Caco-2 (cell line): ENCODE measurements around the gene PTPRN2. TPM values are rescaled to one million over a fixed set of nuclear protein-coding genes. Genes with fewer than 3 reads are reported as not detected.

Experiments
- BruUV-seq: library from RNA; stranded (reverse); fragments of 400-500 nt; replicated peaks from 2 replicates; lab custom pipeline; 2021; lab: Mats Ljungman, UMichigan
- CTCF ChIA-PET: fragments of 300-600 bp; sonication (Branson Sonifier 250); formaldehyde crosslinking; loops from one replicate; lab custom pipeline; 2022; ENCODE audit warnings: antibody characterized with exemption; lab: Charles Lee
- POLR2A ChIA-PET: fragments of 300-600 bp; sonication (Branson Sonifier 250); formaldehyde crosslinking; loops from one replicate; lab custom pipeline; 2022; ENCODE audit warnings: antibody characterized with exemption; lab: Charles Lee
- DNase-seq, 2 experiments: peaks; one replicate each; pipeline versions ENCODE4 v3.0.0 to v3.0.0-alpha.2; 2020 to 2022
- H3K27me3 ChIP-seq: replicated peaks from 2 replicates; pipeline ENCODE4 v1.6.0; 2011; ENCODE audit warnings: low read length; ENCODE audit not compliant: control insufficient read depth, insufficient read depth
- H3K36me3 ChIP-seq: 2 replicates; pipeline ENCODE4 v1.5.1; 2011; ENCODE audit warnings: low read length; ENCODE audit not compliant: control insufficient read depth, insufficient read depth
- H3K4me1 ChIP-seq: fragments of 250-450 bp; sonication (Bioruptor Pico); 2 replicates; pipeline ENCODE4 v1.5.1; 2020; ENCODE audit warnings: mild to moderate bottlenecking
- H3K4me3 ChIP-seq: 2 replicates; pipeline ENCODE4 v1.5.1; 2011; ENCODE audit warnings: low read depth, mild to moderate bottlenecking, control low read depth, low read length
- H3K9me3 ChIP-seq: fragments of 250-450 bp; sonication (Bioruptor Pico); 2 replicates; pipeline ENCODE4 v1.5.1; 2020; ENCODE audit warnings: mild to moderate bottlenecking, moderate library complexity
- H3K27ac Mint-ChIP-seq: one replicate; pipeline ENCODE4 v1.8.0; 2022; ENCODE audit warnings: mixed read lengths; ENCODE audit not compliant: unreplicated experiment
- H3K27me3 Mint-ChIP-seq: one replicate; pipeline ENCODE4 v1.8.0; 2022; ENCODE audit warnings: mixed read lengths; ENCODE audit not compliant: insufficient read depth, unreplicated experiment
- H3K36me3 Mint-ChIP-seq: one replicate; pipeline ENCODE4 v1.8.0; 2022; ENCODE audit warnings: mild to moderate bottlenecking, mixed read lengths; ENCODE audit not compliant: insufficient read depth, unreplicated experiment
- H3K4me1 Mint-ChIP-seq: one replicate; pipeline ENCODE4 v1.8.0; 2022; ENCODE audit warnings: low read depth, mixed read lengths; ENCODE audit not compliant: unreplicated experiment
- H3K4me3 Mint-ChIP-seq: one replicate; pipeline ENCODE4 v1.8.0; 2022; ENCODE audit warnings: mild to moderate bottlenecking, moderate library complexity, mixed read lengths; ENCODE audit not compliant: unreplicated experiment
- H3K9me3 Mint-ChIP-seq: one replicate; pipeline ENCODE4 v1.8.0; 2022; ENCODE audit warnings: mixed read lengths; ENCODE audit not compliant: unreplicated experiment
- intact Hi-C: fragments of 100-400 bp; cut with micrococcal nuclease; formaldehyde crosslinking; loops from one replicate; pipeline ENCODE4 v1.10.0; 2022; ENCODE audit not compliant: unreplicated experiment
- total RNA-seq: library from RNA; stranded (reverse); gene quantifications from 2 replicates; pipeline ENCODE4 v1.2.3, GENCODE V29; 2022
- TF ChIP-seq, protein P1 (sequence below), 2 experiments: fragments of 200-600 bp in 1 of 2; IDR thresholded peaks; 1 replicate in 1 of 2; 2 replicates in 1 of 2; pipeline versions ENCODE4 v1.5.1 to v1.8.0; 2011 to 2022; ENCODE audit warnings: antibody characterized with exemption in 1 of 2, control low read depth in 1 of 2, inconsistent platforms in 1 of 2, low read depth in 1 of 2, low read length in 1 of 2, mild to moderate bottlenecking in 1 of 2, moderate library complexity in 1 of 2; ENCODE audit not compliant: insufficient read depth in 1 of 2, severe bottlenecking in 1 of 2, unreplicated experiment in 1 of 2

The PTPRN2 gene
- total RNA-seq, 1 experiment from 2014 or later, result 1.4 TPM

- ChIA-PET CTCF (no interaction called here), POLR2A (no interaction called here)
- no peaks in the 10 kb centered on the region for H3K4me1 ChIP-seq
- DNase-seq, result no peak
- no peaks in the 10 kb centered on the region for H3K36me3 ChIP-seq
- Mint-ChIP-seq H3K27me3 (no peaks in the 10 kb centered on the region), H3K27ac (no peak overlapping the region), H3K9me3 (no peaks in the 10 kb centered on the region), H3K4me3 (no peak overlapping the region), H3K4me1 (no peaks in the 10 kb centered on the region), H3K36me3 (no peaks in the 10 kb centered on the region)
- no peaks in the 10 kb centered on the region for H3K27me3 ChIP-seq
- TF ChIP-seq, protein P1, sequence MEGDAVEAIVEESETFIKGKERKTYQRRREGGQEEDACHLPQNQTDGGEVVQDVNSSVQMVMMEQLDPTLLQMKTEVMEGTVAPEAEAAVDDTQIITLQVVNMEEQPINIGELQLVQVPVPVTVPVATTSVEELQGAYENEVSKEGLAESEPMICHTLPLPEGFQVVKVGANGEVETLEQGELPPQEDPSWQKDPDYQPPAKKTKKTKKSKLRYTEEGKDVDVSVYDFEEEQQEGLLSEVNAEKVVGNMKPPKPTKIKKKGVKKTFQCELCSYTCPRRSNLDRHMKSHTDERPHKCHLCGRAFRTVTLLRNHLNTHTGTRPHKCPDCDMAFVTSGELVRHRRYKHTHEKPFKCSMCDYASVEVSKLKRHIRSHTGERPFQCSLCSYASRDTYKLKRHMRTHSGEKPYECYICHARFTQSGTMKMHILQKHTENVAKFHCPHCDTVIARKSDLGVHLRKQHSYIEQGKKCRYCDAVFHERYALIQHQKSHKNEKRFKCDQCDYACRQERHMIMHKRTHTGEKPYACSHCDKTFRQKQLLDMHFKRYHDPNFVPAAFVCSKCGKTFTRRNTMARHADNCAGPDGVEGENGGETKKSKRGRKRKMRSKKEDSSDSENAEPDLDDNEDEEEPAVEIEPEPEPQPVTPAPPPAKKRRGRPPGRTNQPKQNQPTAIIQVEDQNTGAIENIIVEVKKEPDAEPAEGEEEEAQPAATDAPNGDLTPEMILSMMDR (IDR thresholded peaks at IDR 0.05; ENCODE audit: insufficient read depth in 1 of 2, low read depth in 1 of 2, low read length in 1 of 2, severe bottlenecking in 1 of 2, unreplicated experiment in 1 of 2), result no peak
- no TSS peak for BruUV-seq
- H3K9me3 ChIP-seq, result no peaks in the 10 kb centered on the region; the same call in 1 of the 2 replicates
- intact Hi-C loops, result no loop called here
- no peak overlapping the region for H3K4me3 ChIP-seq
Measured at GRCh38 chr7:158390460-158390859, 197.2 kb downstream of the PTPRN2 start.

DNA sequence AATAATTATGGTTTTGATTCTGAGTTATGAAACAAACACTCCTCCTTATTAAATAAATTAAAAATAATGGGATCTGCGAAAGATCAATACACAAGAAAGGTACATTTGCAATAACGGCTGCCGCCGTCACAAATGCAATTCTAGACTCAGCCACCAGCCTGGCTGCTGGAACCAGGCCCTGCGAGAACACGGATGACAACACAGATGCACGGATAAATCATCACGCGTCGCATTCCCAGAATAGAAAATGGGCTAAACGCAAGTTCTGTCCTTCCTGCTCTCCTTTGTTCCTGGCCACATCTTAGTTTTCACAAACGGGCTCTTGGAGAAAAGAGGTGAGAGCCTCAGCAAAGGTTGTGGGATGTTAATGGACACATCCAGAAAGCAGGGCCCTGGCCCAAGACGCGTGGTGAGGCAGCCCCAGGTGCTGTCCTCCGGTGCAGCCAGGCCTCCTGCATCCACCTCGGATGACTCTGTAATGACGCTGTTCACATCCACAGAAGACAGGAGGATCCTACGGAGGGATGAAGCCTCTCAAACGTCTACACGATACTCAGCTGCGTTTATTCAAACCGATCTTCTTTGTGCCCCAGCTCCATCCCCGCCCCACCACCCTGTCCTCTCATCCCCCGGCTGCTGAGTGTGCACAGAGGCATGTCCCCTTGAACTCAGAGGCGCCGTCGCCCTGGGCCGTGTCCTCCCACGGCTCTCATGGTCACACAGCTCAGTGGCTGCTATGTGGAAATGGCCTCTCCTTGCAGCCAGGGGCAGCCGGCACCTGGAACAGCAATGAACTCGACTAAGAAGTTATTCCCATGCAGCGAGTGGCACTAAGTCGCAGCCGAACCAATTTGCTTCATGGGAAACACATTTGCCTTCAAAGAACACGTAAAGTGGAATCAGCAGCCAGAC, 197.9 kb downstream of the PTPRN2 start:
- H3K9me3 ChIP-seq, result no peaks in the 10 kb centered on the region; the same call in 1 of the 2 replicates
- no TSS peak for BruUV-seq
- H3K27ac Mint-ChIP-seq, result no peak overlapping the region
- no peak for DNase-seq
- no peaks in the 10 kb centered on the region for H3K27me3 Mint-ChIP-seq
- ChIA-PET CTCF (no interaction called here), POLR2A (no interaction called here)
- H3K9me3 Mint-ChIP-seq, result no peaks in the 10 kb centered on the region
- H3K4me1 ChIP-seq, result no peaks in the 10 kb centered on the region
- no peak overlapping the region for H3K4me3 Mint-ChIP-seq
- intact Hi-C loops, result no loop called here
- H3K4me1 Mint-ChIP-seq, result no peaks in the 10 kb centered on the region
- TF ChIP-seq, protein P1 (IDR thresholded peaks at IDR 0.05; ENCODE audit: insufficient read depth in 1 of 2, low read depth in 1 of 2, low read length in 1 of 2, severe bottlenecking in 1 of 2, unreplicated experiment in 1 of 2), result no peak
- no peaks in the 10 kb centered on the region for H3K36me3 Mint-ChIP-seq
- H3K27me3 ChIP-seq, result no peaks in the 10 kb centered on the region
- H3K4me3 ChIP-seq, result no peak overlapping the region
- H3K36me3 ChIP-seq, result no peaks in the 10 kb centered on the region

GRCh38 chr7:158388928-158389327, 198.7 kb downstream of the PTPRN2 start:
- TF ChIP-seq, protein P1 (IDR thresholded peaks at IDR 0.05; ENCODE audit: insufficient read depth in 1 of 2, low read depth in 1 of 2, low read length in 1 of 2, severe bottlenecking in 1 of 2, unreplicated experiment in 1 of 2), result no peak
- no peaks in the 10 kb centered on the region for H3K9me3 ChIP-seq
- H3K4me1 Mint-ChIP-seq, result no peaks in the 10 kb centered on the region
- DNase-seq, result no peak
- no peaks in the 10 kb centered on the region for H3K9me3 Mint-ChIP-seq
- intact Hi-C loops, result no loop called here
- BruUV-seq, result no TSS peak
- CTCF ChIA-PET, result no interaction called here
- H3K27ac Mint-ChIP-seq, result no peak overlapping the region
- no peak overlapping the region for H3K4me3 Mint-ChIP-seq
- no peaks in the 10 kb centered on the region for H3K27me3 ChIP-seq
- H3K36me3 Mint-ChIP-seq, result no peaks in the 10 kb centered on the region
- POLR2A ChIA-PET, result no interaction called here
- no peaks in the 10 kb centered on the region for H3K36me3 ChIP-seq
- H3K4me3 ChIP-seq, result no peak overlapping the region
- no peaks in the 10 kb centered on the region for H3K27me3 Mint-ChIP-seq
- no peaks in the 10 kb centered on the region for H3K4me1 ChIP-seq
